NB4 (cell line): Measurements from ENCODE around the gene ENAM.

Source experiments
- DNase-seq: peaks from one replicate; pipeline ENCODE4 v3.0.0; 2010; ENCODE audit warnings: low read depth
- H3K4me3 ChIP-seq: one replicate; pipeline ENCODE4 v1.5.1; 2011; ENCODE audit warnings: mild to moderate bottlenecking, low read depth, low read length, moderate library complexity
- CTCF ChIP-seq: IDR thresholded peaks from one replicate; pipeline ENCODE4 v1.5.1; 2012; ENCODE audit warnings: low read depth, low read length
- MAX ChIP-seq: IDR thresholded peaks from 2 replicates; pipeline ENCODE4 v1.6.1; 2011; ENCODE audit warnings: low read depth, low read length
- MYC ChIP-seq: IDR thresholded peaks from 2 replicates; pipeline ENCODE4 v1.6.1; 2011; ENCODE audit warnings: low read depth, low read length
- POLR2A ChIP-seq: IDR thresholded peaks from 2 replicates; pipeline ENCODE4 v1.6.1; 2011; ENCODE audit warnings: mild to moderate bottlenecking; ENCODE audit not compliant: insufficient read length; ENCODE audit errors: extremely low read depth

Gene ENAM

DNA sequence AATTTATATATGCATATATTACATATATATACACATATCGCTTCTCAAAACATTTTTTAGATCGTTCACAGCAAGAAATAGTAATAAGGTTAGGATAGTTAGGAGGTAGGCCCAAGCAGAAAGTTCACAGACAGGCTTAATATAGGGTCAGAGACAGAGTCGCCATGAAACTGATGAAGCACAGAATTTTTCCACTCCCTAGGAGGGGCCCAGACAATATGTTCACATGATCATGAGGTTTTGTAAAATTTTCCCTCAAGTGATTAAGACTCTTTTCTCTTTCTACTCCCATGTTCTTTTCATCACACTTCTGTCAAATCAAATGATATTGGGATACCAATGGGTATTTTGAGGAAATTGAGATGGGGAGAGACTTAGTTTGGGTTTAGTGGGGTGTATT is 5.2 kb upstream of the ENAM start:
- no peak overlapping the region for H3K4me3 ChIP-seq
- DNase-seq, result no peak
- TF ChIP-seq MYC (no peak), CTCF (no peak), POLR2A (no peak), MAX (no peak)

GRCh38 chr4:70624226-70624793 is 4.2 kb upstream of the ENAM start:
- DNase-seq, result no peak
- no peak overlapping the region for H3K4me3 ChIP-seq
- TF ChIP-seq POLR2A, result no peak
- no peak for TF ChIP-seq CTCF
- no peak for TF ChIP-seq MAX
- no peak for TF ChIP-seq MYC

DNA sequence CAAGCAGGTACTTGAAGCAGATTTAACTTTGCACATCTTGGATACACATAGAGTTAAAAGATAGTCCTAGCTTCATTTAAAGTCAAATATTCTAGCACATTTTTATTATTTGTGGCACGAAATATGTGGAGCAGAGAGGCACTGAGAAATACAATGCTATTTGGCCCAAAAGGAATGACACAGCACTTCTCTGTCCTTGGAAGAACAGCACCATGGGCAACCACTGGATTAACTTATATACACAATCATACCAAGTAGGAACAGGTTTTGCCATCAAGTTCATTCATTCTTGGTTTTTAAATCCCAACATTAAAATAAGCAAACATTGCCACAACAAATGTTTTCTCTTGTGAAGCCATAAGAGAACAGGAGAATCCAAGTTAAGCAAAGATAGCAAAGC is 924 bp upstream of the ENAM start:
- DNase-seq, result no peak
- TF ChIP-seq CTCF (no peak), MAX (no peak), MYC (no peak), POLR2A (no peak)
- H3K4me3 ChIP-seq, result no peak overlapping the region

- TF ChIP-seq MYC (no peak), MAX (no peak), CTCF (no peak), POLR2A (no peak)
- DNase-seq, result no peak
- no peak overlapping the region for H3K4me3 ChIP-seq
These were observed 1.0 kb downstream of the ENAM start for GRCh38 chr4:70629469-70630090.

- no peak for DNase-seq
- no peak overlapping the region for H3K4me3 ChIP-seq
- TF ChIP-seq MAX, result no peak
These were observed 1.6 kb downstream of the ENAM start for GRCh38 chr4:70630162-70630561.

DNA sequence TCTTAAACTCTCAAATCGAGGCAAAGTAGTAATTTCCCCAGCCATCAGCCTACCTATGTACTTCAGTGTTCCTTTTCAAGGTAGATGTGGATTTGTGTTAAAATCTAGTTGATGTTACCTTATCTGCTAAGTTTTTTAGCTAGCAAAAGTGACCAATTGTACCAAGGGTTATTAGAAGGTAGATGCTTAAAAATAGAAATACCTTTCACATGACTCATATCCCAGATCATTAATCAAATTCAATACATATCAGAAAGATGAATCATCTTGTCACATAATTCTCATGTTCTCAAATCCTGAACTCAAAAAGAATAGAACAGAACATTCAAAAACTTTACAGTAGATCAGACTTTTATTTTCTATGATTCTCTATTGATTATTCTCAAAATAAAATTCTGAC is 3.5 kb downstream of the ENAM start:
- DNase-seq, result no peak
- no peak for TF ChIP-seq POLR2A
- no peak for TF ChIP-seq MAX
- no peak for TF ChIP-seq CTCF
- TF ChIP-seq MYC, result no peak
- H3K4me3 ChIP-seq, result no peak overlapping the region
